T-helper 1 cell treated with Interleukin-12 subunit alpha and Interleukin-12 subunit beta and Interleukin-4 antibody, amounts not matched to agents 30 ng/mL and 1 ng/mL, for 36 hours (primary cell): ENCODE results near the gene POU2F2. TPM values are rescaled to one million over a fixed set of nuclear protein-coding genes. Genes with fewer than 3 reads are reported as not detected.
"Not testable (repeated sequence)": the region's sequence is repeated elsewhere in the genome, so short reads cannot be mapped to it uniquely, and the experiment has no call there.

ENCODE experiments used
- intact Hi-C: fragments of 100-400 bp; cut with micrococcal nuclease; formaldehyde crosslinking; loops from one replicate; pipeline ENCODE4 v1.15.1; 2024
- total RNA-seq: library from RNA; stranded (reverse); gene quantifications from 2 replicates; pipeline ENCODE4 v1.2.3, GENCODE V29; 2022

POU2F2 gene
- total RNA-seq, 1 donor from 2014 or later: 46.2 TPM

- intact Hi-C loops: no loop called here
Measured at GRCh38 chr19:42067315-42067888, 64.8 kb downstream of the POU2F2 start.

- intact Hi-C loops: no loop called here
Measured at GRCh38 chr19:42066075-42066754, 66.0 kb downstream of the POU2F2 start.

DNA sequence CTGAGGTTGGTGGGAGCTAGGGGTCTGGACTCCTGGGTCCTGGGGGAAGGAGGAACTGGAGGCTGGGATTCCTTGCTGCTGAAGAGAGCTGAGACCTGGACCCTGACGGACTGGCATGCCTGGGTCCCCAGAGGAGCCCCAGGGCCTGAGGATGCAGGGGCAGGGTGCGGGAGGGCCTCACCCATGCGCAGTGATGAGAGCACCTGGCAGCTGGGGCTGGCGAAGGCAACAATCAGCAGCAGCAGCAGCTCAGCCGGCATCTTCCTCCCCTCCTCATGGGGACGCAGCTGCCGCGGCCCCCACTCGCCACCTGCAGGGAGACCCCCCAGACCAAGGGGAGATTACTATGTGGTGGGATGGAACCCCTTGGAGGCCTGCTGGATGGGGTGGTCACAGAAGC, 66.7 kb downstream of the POU2F2 start:
- intact Hi-C loops: no loop called here

- intact Hi-C loops: no loop called here
Measured at GRCh38 chr19:42065051-42065450, 67.2 kb downstream of the POU2F2 start.

DNA sequence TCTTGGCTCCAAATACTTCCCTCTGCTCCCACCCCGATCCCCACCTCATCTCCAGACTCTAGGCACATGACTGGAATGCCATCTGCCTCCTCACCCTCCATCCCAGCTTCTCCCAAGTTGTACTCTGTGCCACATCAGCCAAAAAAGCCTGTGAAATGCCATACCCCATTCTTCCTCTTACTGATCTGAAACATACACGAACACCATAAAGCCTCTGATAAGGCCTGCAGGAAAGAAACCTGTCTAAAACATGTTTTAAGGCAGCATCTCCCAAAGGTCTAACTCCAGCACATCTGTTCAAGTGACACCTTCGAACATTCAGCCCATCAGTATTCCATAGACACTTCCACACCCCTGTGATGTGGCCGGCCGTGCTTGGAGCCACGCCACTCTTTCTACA, 67.8 kb downstream of the POU2F2 start:
- intact Hi-C loops: no loop called here

DNA sequence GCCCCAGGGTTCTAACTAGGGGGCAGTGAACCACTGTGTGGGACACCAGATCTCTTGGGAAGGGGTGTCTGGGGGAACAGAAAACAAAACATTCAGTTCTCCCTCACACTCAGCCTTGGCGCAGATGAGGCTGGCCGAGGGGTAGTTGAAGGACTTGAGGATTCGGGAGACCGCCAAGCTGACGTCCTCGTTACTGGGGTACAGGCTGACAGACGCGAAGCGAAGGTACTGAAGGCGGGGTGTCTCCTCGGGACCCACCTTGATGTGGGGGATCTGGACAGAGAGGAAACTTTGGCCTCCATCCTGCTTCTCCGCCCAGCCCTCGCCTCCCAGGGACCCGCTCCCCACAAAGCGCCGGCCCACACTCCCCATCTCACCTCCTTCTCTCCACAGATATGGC, 69.9 kb downstream of the POU2F2 start:
- intact Hi-C loops: no loop called here

GRCh38 chr19:42060117-42060516, 72.1 kb downstream of the POU2F2 start:
- intact Hi-C loops: no loop called here

DNA sequence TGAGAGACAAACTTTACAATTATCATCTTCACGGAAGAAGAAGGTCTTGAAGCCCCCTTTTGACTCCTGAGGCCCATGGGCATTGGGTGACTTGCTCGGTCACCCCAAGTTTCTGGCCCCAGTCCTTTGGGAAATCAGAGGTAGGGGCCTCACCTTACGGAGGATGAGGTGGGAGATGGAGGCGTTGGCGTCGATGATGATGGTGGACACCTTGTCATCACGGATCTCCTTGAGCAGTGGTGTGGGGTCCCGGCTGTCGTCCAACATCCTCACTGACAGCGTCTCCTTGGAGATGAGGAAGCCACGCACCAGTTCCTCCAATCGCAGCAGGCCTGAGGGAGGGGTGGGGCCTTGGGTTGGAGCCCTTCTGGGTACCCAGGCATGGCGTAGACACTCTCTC, 73.0 kb downstream of the POU2F2 start:
- intact Hi-C loops: no loop called here

DNA sequence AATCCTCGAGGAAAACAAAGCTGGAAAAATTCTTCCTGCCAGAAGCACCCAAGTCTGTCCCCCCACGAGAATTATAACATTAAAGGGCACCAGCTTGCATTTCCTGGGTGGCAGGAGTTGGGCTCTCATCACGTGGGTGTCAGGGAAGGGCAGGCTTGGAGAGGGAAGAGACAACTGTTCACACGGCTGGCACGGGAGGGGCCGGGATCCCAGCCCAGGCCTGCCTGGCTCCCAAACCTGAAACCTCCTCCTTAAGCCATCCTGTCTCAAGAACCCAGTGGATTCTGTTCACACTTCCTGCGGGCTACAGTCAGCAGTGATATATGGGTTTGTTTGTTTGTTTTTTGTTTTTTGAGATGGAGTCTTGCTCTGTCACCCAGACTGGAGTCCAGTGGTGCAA, 74.4 kb downstream of the POU2F2 start:
- intact Hi-C loops: no loop called here

DNA sequence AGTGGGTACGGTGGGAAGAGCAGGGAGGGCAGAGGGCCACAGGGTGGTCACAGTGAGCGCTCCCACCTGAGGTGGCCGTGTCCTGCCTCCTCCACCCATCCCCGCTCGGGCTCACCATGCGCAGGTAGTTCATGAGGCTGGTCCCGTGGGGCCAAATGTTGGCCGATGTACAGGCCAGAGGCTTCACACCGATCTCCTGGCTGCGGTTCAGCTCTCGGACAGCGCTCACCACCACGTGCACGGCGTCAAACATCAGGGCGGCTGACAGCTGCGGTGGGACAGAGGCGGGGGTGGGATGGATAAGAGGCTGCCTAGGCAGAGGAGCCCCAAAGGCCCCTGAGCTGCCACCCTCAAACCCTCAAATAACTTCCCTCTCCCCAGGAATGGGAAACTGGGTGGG, 78.0 kb downstream of the POU2F2 start:
- intact Hi-C loops: no loop called here

- intact Hi-C loops: no loop called here
Measured at GRCh38 chr19:42053037-42053935, 79.0 kb downstream of the POU2F2 start.

DNA sequence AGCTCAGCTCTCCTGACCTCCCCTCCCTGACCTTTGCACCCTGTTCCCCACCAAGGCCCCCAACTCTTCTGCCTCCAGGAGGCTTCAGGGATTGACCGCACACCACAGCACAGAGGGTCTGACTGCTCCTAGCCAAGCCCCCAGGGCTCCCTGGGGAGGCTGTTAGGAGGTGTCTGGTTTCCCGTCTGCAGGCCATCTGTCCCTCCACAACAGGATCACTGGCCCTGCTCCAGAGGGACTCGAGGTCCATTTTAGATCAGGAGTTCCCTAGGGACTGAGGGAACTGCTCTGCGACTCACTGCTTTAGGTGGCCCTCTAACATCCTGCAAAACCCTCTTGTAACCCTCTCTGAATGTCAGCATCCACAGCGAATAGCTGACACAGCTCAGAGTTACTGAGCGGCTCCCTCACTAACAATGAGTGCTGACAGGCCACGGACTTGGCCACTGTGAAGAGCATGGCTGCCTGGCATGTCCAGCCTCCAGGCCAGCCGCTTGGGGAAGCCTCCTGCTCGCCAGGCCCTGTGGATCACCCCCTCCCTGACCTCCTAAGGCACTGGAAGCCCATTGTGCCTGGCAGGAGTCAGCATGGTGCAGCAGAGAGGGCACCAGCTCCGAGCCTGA, 79.9 kb downstream of the POU2F2 start:
- intact Hi-C loops: no loop called here

DNA sequence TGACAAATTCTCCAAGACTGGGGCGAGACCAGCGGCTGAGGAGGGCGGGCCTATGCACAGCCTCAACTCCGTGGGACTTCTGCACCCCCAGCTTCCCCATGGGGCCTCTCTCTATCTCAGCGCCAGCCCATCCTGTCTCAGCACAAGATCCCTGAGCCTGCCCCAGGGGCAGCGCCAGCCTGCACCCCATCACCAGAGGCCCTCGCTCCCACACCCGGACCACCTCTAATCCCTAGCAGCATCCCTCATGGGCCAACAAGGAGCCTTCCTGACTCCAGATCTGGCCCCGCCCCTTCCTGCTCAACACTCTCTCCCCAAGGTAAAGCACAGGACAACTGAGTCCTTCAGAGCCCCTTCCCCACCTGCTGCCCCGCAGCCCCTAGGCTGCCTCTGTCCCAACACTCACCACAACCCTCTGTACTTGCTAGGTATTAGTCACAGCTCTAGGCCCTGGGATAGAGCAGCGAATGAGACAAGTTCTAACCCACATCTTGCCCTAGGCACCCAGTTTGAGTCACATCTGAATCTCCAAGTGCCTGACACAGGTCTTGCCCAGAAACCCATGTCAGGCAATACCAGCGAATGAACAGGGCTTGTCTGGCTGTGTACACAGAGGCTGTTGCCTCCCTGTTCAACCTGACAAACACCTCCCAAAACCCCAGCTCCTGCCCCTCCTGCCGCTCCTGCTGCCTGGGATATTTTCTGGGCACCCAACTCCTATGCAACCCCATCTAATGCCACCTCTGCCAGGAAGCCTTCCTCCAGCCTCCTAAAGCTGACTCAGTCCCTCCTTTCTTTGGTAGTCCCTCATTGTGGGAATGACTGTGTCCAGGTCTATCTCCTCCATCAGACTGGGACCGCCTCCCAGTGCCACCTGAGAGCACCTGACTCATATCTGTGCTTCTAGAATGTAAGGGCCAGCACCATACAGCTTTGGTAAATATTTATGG, 80.8 kb downstream of the POU2F2 start:
- intact Hi-C loops: no loop called here

DNA sequence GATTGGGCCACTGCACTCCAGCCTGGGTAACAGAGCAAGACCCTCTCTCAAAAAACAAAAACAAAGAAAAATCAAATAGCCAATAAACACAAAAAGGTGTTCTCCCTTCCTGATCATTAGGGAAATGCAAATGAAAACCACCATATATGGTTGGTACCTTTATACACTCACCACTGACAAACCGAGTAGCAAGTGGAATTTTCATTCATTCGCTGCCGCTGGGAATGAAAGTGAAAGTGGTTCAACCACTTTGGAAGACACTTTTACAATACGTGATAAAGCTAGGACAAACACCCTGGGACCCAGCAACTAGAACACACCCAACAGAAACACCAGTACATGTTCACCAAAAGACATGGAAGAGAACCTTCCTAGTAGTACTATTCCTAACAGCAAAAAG, 83.3 kb downstream of the POU2F2 start:
- intact Hi-C loops: no loop called here

- intact Hi-C loops: no loop called here
Measured at GRCh38 chr19:42045575-42045974, 86.7 kb downstream of the POU2F2 start.

DNA sequence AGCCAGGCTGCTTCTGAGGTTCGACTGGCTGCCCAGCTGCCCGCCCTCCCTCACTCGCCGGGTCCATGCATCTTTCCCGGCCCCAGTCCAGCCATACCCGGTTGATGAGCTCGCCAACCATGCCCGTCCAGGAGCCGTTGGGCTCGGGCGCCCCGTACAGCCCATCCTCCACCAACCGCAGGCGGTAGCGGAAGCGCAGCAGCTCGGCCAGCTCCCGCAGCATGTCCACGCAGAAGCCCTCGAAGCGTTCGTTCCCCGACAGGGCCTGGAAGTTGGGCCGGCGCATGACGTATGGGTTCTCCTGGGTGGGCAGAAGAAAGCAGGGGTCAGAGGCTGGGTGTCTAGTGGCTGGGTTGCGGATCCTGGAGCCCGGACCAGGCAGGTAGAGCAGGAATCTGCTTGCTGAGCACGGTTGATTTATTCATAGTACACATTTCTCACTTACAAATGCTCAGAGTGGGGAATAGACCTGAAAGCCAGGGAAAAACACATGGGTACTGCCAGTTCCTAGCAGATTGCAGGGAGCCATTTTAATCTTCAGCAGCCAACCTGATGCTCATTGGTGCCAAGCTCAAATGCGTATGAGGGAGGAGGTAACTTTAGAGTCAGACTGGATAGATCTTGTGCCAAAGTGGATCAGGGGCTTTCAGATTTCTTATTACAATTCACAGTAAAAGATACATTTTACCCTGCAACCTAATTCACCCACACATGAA, 89.6 kb downstream of the POU2F2 start:
- intact Hi-C loops: no loop called here

- intact Hi-C loops: not testable (repeated sequence)
Measured at GRCh38 chr19:42040491-42040890, 91.8 kb downstream of the POU2F2 start.

- intact Hi-C loops: no loop called here
Measured at GRCh38 chr19:42040031-42040430, 92.2 kb downstream of the POU2F2 start.

DNA sequence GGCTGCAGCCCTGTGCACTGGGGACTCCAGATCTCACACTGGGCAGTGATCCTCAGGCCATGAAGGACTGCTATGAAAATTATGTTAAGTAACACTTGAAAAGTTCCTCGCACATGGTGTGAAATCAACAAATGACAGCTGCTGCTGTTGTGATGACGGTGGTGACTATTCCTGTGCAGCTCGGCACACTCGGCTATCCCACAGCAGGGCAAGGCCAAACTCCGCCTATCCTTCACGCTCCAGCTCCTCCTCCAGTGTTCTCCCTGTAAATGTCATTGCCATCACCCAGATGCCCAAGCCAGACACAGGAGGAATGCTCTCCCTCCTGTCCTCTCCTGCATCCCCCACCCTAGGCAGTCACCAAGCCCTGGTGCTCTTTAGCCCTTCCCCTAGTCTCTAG, 93.6 kb downstream of the POU2F2 start:
- intact Hi-C loops: no loop called here

DNA sequence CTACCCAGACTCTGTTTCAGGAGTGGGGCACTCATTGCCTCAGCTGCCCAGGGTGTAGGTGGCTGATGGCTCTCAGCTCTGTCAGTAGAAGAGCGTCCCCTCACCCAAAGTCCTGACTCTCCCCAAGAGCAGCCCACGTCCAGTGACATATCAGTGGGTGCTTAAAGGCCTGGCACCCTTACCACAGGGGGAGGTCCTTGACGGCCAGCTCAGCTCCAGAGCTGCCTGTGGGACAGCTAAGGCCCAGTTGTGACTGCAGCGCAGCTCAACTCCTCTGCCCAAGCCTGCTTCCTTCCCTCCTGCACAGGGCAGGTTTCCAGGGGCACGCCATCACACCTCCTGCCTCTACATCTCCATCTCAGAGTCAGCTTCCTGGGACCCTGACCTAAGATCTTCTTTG, 94.6 kb downstream of the POU2F2 start:
- intact Hi-C loops: no loop called here
